GM18517 (cell line): ENCODE data around the gene ART3.

Source experiments
- ATAC-seq: cut with Tn5 transposase; IDR thresholded peaks from one replicate; pipeline ENCODE4 v1.9.1; 2021; ENCODE audit warnings: mild to moderate bottlenecking, moderate library complexity; ENCODE audit not compliant: unreplicated experiment

ART3 gene

DNA sequence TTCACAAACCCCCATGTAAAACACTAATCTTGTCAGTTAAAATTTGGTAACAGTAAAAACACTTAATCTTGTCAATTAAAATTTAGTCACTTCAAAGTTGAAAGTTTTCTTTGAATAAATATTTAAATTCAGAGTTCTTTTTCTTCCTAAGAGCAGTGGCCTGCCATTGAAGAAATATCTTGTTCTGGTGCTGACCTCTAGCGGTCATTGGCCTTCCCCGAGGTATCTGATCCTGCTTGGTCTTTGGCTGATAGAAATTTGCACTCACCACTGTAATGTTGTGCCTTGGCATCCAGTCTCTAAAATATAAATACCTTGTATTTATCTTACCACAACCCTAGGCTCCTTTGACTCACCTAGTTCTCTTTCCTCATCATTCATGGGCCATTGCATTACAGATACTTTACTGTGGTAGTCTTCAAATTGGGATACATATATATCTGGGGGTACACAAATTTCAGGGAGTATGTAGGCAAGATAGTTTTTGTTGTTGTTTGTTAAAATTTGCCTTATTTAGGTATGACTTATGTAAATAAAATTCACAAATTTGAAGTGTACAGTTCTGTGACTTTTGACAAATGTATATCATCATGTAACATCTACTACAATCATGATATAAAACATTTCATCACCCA is 6.7 kb upstream of the ART3 start:
- peak; percentile 81 for ATAC-seq

DNA sequence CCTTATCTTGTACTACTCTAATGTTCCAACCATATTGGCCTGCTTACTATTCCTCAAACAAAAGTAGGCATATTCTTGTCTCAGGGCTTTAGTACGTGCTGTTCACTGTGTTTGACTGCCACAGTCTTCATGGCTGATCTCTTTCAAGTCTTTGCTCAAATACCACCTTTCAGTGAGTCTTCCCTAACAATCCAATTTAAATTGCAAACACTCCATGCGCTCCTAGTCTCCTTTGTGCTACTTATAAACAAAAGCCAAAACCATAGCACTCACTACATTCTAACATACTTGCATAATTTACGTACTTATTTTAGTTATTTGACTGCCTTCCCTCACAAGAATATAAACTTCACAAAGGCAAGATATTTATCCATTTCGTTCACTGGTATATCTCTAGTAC is 1.7 kb upstream of the ART3 start:
- no peak for ATAC-seq

- ATAC-seq: no peak
Observed at GRCh38 chr4:76074993-76075600, 588 bp downstream of the ART3 start.

DNA sequence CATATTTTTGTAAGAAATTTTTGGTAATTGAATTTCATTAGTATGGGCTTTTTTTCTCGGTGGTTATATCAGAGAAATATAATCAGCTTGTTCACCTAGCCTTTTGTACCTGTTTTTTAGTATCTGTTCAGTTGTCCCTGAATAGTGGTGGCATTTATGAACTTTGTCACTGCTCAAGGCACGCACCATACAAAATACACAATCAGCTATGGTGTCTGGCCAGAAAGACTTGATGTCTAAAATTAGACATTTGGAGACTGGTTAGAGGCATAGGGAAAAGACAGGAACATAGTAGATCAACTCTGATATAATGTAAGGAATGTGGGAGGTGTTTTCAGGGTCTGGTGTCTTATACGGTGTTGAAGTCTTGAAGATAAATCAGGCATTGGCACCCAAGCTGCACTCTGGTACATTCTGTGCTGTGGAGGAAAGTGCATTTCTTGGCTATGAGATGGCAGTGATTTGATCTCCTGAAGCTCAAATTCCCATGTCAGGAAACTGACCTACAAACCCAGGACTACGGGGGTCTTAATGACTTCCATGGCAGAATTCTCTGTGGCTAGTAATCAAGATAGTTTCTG is 3.6 kb downstream of the ART3 start:
- no peak for ATAC-seq

DNA sequence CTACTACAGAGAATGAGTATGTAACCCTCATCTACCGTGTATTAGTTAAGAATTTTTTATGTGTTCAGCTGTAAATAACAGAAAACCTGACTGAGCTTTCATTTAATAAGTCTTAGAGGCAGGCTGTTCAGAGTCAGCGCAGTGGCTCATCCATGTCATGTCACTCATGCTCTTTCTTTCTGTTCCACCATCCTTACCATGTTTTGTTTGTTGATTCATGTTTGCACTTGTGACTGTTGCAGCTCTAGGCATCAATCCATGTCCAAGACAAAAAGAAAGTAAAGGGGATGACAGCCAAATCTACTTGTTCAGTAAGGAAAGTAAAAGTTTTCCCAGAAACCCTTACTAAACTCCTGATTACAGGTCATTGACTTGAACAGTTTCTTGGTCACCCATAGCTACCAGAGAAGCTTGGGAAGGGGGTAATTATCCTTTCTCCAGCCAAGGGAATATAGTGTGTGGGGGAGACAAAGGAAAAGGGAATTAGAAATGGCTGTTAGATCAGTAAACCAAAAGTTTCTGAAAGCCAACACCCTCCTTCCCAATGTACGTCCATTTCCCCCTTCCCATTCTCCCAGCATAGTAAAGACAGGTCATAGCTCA is 9.0 kb downstream of the ART3 start:
- ATAC-seq: no peak

DNA sequence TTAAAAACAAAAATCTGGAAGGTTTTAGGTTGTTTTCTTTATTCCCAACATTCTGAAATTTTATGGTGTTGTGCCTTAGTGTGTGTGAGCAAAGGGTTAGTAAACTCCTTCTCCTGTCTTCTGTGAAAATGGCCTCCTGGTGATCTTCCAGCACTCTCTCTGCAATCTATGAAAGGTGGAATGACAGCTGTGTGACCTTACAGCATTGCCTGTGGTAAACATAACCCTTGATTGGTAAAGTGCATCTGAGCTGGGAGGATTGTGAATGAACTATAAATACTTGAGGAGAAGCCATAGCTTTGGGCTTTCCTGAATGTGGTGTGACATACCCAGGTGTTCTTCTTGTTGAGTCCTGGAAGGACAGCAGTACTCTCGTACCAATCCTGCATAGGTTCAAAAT is 10.0 kb downstream of the ART3 start:
- ATAC-seq: no peak

DNA sequence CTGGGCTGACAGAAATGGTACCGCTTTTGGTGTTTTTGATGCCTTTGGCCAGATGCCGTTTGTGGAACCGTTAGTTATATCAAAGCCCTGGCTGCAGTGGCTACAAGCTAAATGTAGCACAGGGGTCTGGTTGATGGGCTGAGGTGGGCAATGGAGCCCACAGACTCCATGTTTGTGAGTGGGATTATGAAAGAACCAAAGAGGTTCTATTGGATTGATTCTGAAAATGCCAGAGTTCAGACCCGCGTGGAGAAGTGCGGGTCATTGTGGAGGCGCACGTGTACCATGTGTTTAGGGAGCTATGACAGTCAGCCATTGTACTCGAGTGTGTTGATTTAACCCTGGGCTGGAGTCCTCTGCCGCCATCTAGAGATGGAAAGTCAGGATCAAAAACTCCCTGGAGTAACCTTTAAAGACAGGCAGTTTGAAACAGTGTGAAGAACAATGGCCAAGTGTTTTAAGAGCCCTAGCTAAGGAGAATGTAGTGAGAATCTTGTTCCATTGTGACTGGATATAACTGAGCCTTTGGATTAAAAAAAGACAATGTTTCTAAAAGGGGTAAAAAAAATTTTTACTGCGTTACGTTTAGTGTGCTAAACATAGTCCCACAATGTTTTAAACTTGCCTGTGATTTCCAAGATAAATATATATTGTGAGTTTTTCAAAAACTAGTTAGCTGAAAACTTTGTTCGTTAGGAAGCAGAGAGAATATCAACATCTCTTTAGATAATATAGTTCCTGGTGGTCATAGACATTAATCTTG is 12.7 kb downstream of the ART3 start:
- ATAC-seq: no peak

- ATAC-seq: no peak
Observed at GRCh38 chr4:76088719-76089118, 14.2 kb downstream of the ART3 start.

DNA sequence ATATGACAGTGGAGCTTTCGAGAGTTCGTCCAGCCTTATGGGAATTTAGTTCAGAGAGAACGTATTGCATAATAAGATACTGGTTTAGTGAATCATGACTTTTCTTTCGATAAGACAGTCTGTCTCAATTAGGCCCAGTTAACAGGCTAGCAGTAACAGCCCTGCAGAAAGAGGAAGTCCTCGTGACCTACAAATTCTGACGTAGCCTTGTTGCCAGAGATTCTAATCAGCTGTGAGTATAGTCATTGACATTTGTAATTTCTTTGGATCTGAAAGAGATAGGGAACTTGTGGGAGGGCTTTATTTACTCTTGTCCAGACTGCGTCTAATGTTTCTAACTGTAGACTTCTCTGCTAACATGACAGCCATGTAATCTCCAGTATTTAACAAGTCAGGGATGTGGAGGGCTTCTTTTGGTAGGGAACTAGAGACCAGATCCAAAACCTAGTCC is 15.8 kb downstream of the ART3 start:
- ATAC-seq: no peak

DNA sequence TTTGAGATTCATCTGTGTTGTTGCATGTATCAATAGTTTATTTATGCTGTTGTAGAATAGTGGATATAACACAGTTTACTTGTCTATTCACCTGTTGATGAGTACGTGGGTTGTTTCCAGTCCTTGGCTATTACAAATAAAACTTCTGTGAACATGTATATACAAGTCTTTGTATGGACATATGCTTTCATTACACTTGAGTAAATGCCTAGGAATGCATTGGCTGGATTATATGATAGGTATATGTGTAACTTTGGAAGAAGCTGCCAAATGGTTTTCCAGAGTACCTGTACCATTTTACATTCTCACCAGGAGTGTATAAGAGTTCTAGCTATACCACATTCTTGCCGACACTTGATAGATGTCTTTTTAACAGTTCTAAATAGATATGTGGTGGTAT is 16.5 kb downstream of the ART3 start:
- ATAC-seq: no peak

- no peak for ATAC-seq
Observed at GRCh38 chr4:76095568-76095967, 21.1 kb downstream of the ART3 start.

- ATAC-seq: no peak
Observed at GRCh38 chr4:76096076-76096475, 21.6 kb downstream of the ART3 start.

- ATAC-seq: no peak
Observed at GRCh38 chr4:76105652-76106051, 31.1 kb downstream of the ART3 start.

- no peak for ATAC-seq
Observed at GRCh38 chr4:76106442-76106841, 31.9 kb downstream of the ART3 start.

- ATAC-seq: no peak
Observed at GRCh38 chr4:76108467-76109181, 34.1 kb downstream of the ART3 start.

GRCh38 chr4:76116821-76117220 is 42.3 kb downstream of the ART3 start:
- no peak for ATAC-seq

DNA sequence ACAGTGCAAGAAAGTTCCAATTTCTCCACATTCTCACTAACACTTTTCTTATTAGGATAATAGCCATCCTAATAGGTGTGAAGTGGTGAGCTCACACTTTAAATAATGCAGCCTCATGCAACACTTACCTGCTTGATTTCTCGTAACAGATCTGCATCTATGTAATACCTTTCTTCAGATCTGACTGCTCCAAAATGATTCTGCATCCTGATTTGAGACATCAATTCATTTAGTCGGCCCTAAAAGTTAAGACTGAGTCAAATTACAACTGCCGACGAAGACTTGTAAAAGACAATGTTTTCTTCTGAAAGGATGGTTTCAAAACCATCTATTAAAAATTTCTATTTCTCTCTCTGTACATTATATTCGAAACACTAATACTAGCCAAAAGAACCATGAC is 43.0 kb downstream of the ART3 start:
- ATAC-seq: no peak

GRCh38 chr4:76120199-76120598 is 45.7 kb downstream of the ART3 start:
- no peak for ATAC-seq

DNA sequence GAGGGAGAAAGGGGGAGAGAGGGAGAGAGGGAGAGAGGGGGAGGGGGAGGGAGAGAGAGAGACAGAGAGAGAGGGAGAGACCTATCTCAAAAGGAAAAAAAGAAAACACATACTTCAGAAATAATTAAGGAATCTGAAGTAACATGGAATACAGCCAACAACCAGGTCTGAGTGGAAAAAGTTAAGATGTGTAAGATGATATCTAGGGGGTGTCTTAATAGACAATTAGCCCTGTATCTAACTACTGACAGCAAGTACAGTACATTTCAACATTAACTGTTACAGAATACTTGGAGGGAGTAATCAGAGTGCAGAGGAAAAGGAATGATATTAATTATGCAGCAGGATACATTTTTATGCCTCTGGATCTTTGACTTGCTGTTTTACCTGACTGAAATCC is 51.3 kb downstream of the ART3 start:
- no peak for ATAC-seq

GRCh38 chr4:76127754-76128153 is 53.2 kb downstream of the ART3 start:
- ATAC-seq: no peak

GRCh38 chr4:76141241-76141640 is 66.7 kb downstream of the ART3 start:
- ATAC-seq: no peak
